ENCODE results near the gene EMC6. TPM values are rescaled to one million over a fixed set of nuclear protein-coding genes. Genes with fewer than 3 reads are reported as not detected.
A peak's percentile ranks its signal among the peaks of the same experiment; 100 is the strongest.

EMC6 gene
- polyA plus RNA-seq, 12 donors = 25.5 to 93.0 (median 30.8) TPM; not detected in 1

DNA sequence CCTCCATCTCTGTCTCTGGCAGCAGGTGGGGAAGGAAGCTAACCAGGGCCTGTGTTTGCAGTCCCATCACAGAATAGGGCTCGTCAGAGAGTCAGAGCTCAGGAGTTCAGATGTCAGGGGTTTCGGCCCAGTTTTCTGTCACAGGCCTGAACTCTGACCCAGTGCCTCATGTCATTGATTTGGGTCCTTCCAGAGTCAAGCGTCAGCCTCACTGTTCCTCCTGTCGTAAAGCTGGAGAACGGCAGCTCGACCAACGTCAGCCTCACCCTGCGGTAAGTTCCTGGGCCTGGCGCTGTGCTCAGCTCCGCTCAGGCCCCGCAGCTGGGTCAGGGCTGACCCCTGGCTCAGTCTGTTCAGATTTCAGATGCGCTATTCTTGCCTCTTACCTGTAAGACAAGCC, 21.4 kb upstream of the EMC6 start:
- DNase-seq = no peak

DNA sequence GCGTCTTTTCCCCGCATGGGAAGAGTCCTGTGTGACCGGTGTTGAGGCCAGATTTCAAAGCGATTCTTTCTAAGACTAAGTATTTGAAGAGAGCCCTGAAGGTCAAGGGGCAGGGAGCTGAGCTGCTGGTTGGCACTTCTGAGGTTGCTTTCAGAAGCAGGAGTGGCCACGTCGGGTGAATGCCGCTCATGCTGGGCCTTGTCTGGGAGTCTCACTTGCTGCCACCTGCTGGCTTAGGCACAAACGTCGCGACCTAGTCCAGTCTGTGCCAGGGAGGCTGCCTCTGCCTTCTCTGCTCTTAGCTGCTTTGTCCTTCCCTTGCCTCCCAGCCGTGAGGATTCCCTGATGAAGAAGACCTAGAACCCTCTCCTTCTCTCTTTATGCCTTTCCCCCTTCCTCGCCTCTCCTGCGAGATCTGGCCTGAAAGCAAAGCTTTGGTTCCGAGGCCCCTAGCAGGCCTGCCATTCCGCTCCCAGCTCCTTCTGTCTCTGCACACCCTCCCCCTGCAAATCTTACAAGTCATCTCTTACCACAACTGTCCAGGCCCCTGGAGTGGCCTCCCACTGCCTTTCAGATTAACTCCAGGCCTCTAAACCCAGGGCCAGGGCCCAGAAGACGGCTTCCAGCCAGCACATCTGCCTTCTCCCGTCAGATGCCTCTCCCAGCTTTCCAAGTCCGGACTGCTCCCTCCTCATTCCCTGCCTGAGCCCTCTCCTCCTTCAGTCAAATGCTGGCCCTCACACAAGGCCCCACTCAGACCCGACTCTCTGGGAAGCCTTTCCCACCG, 20.6 kb upstream of the EMC6 start:
- peak; percentile 57 for DNase-seq

DNA sequence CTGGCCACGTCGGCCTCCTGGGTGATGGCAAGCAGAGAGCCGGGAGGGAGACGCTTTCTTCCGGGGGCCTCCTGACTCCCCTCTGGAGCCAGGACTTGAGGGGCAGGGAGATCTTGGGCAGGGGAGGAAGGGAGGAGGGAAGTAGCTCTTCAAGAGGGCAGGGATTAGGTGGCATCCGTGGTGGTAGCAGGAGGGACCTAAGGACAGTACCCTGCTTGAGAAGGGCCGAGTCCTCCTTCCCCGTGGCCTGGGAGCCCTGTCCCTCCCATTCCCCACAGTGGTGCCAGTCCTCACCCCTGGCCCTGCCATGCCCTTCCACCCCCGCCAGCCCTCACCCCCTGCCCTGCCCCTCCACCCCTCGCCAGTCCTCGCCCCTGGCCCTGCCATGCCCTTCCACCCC, 12.8 kb upstream of the EMC6 start:
- DNase-seq = no peak

DNA sequence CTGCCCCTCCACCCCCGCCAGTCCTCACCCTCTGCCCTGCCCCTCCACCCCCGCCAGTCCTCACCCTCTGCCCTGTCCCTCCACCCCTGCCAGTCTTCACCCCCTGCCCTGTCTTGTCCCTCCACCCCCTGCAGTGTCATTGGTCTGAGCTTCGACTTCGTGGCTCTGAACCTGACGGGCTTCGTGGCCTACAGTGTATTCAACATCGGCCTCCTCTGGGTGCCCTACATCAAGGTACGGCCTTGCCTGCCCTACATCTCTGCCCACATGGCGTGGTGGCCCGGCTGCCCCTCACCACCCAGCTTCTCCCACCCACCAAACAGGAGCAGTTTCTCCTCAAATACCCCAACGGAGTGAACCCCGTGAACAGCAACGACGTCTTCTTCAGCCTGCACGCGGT, 12.3 kb upstream of the EMC6 start:
- no peak for DNase-seq

DNA sequence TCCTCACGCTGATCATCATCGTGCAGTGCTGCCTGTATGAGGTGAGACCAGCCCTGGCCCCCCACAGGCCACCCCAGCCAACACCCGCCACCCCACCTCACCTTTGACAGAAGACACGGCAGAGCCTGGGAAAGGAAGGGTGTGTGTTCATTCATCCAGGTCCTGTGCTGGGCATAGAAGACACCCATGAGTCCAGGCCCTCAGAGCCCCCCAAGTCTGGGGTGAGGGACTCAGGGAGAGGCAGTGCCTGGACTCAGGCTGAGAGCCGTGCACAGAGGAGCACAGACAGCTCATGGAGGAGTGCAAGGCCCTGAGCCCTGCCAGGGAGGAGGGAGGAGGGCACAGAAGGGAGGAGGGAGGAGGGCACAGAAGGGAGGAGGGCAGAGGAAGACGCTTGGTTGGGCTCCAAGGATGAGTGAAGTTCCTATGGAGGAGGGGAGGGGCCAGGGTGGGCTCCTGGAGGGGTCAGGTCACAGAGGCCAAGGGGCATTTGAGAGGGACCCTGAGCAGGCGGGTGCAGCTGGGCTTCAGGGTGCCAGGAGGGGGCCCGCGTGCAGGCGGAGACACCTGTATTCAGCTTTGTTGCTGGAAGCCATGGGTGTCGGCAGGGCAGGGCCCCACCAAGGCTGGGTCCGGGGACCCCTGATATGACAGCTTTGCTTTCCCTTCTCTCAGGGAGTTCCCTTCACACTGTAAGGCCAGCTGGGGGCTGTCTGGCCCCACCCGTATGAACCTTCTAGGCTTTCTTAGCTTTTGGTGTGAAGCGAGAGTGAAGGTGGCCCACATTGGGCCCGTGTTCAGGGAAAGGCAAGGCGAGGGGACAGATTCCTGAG, 11.6 kb upstream of the EMC6 start:
- DNase-seq = no peak

DNA sequence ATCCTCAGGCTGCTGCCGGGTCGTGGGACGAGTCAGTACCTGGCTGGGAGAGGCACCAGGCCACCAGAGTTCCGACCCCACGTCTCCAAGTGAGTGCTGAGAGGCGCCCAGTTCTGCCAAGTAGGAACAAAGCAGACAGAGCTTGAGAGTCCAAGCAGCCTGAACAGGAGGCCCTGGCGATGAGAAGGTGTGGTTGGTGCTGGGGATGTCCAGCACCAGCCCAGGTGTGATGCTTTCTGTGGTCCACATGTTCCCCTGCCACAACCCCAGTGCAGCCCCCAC, 11.1 kb upstream of the EMC6 start:
- no peak for DNase-seq

DNA sequence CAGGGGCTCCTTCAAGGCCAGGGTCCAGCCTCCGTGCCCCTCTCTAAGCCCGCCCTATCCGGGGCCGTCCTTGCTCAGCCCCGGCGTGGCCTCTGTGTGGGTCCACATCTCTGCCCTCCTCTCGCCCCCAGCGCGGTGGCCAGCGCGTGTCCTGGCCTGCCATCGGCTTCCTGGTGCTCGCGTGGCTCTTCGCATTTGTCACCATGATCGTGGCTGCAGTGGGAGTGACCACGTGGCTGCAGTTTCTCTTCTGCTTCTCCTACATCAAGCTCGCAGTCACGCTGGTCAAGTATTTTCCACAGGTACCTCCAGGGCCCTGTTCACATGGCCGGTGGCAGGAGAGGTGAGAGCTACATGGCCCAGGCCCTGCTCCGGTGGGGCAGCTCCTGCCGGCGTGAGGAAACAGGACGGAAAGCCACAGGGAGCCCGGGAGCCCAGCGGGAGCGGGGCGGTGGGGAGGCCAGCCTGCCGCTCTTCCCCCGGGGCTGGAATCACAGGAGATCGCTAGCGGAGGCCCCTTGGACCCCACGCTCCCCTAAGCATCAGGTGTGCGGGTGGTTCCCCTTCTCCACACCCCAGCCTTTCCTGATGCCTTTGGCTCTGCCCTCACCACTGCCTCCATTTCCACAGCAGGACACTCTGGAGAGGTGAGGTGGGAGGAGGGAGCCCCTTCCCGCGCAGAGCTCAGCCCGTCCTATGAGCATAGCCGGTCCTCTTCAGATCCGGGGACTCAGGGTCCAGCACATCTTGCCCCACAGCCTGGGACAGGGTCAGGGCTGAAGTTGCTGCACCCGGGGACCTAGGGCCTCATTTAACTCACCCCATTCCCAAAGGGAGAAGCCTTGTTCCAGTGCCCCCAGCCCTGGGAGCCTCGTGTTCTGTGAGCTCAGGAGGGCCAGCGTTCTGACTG, 10.5 kb upstream of the EMC6 start:
- DNase-seq = no peak

DNA sequence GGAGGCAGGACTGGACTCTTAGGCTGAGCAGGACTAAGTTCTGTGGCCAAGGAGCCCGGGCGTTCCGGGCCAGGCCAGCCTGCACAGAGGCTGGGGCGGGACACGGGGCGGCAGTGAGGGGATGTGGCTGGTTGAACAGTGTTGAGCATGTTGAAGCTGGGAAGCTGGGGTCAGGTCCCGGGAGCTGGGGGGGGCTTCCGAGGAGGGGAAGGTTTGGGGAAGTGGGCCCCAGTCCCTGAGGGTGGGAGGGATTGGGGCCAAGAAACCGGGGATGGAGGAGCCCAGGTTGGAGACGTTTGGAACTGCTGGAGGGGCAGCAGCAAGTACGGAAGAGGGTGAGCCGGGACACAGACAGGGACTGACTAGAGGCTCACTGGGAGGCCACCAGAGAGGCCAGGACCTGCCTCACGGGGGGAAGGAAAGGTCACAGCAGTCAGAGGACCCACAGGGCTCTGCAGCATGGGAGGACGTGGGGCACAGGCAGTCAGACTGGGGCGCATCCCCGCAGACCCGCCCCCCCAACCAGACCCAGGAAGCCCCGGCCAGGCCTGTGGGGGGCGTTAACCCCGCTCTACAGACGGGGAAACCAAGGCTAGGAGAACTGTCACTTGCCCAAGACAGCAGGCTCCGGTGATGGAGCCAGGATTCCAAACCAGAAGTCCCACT, 9.7 kb upstream of the EMC6 start:
- DNase-seq = no peak

DNA sequence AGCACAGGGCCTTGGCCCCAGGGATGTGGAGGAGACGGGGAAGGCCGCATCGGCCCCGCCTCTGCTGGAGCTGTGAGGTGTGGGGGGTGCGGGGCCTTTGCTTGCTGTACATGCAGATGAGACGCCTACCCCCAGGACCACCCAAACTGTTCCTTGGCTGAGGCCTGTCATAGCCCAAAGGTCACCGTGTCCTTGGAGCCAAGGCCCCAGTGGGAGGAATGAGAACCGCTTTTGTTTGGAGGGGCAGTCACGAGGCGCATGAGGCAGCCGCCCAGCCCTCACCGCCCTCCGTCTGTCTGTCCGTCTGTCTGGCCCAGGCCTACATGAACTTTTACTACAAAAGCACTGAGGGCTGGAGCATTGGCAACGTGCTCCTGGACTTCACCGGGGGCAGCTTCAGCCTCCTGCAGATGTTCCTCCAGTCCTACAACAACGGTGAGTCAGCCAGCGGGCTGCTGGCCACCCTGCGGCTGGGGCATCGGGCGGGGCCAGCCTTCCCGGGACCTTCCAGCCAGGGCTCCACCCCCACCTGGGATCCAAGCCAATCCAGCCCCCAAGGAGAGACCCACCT, 9.0 kb upstream of the EMC6 start:
- peak; percentile 53 for DNase-seq

DNA sequence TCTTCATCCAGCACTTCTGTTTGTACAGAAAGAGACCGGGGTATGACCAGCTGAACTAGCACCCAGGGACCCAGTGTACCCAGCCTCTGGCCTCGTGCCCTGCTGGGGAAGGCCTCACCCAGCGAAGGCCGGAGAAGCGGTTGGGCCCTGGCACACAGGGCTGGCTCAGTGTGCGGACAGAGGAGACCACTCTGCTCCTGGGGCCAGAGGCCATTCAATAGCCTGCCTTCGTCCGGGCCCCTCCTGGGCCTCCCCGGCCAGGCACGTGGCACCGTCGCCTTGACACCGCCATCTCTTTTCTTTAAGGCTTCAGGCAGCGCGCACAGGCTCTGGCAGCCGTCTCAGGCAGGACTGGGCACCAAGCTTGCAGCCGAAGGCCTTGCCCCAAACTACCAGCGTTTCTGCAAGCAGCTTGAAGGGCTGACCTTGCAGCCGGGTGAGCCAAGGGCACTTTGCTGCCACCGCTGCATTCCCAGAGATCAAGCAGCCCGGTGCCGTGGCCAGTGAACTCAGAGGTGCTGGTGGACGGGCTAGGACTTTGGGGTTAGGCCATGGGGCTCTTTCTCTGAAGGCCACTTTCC, 8.2 kb upstream of the EMC6 start:
- DNase-seq = no peak

DNA sequence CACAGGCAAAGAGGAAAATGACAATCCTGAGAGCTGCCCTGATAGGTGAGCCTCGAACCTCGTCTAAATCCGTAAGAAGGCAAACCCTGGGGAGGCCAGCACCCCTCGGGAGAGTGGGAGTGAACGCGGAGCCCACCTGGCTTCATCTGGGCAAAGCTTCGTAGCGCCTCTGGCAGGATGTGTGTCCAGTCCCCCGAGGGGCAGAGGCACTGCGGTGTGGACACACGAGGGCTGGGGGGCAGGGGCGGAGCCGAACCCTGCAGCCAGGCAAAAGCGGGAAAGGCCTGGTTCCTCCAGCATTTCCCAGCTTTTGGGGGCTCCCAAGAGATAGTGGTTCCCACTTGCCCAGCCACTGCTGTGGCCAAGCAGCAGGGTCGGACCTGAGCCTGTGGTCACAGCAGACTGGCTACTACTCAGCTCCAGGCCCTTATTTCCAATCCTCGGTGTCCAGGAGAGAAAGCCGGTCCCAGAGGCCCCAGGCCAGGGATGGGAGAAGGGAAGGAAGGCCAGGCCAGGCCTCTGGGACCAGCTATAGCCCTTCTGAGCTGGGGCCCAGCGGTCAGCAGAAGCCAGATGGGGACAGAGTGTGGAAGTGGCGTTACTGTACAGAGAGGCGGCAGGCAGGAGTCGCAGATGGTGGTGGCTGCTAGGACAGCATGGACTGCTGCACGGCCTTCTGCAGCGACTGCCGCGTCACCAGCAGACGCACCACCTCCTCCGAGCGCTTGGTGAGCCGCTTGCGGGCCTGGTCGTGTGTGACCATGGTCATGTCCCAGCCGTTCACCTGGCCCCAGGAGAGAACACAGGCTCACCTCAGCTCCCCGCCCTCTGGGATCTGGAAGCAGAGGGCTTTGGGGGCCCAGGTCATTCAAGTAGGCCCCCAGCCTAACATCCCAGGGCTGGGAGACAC, 5.3 kb upstream of the EMC6 start:
- no peak for DNase-seq

DNA sequence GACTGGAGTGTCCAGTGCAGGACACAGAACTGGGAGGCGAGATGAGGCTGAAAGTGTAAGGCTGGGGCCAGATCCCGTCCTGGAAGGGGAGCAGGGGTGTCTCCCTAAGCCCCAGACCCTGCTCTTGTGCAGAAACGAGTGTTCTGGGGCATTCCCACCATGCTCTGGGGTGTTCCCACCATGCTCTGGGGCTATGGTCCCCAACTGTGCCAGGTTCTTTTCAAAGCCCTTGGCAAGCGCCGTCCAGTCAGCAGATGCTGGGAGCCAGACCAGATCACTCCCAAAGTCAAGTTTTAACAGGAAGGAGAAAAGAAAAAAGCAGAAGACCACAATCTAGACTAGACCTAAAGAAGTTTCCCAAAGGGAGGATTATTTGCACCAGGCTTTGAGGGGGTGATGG, 2.8 kb upstream of the EMC6 start:
- DNase-seq = no peak

DNA sequence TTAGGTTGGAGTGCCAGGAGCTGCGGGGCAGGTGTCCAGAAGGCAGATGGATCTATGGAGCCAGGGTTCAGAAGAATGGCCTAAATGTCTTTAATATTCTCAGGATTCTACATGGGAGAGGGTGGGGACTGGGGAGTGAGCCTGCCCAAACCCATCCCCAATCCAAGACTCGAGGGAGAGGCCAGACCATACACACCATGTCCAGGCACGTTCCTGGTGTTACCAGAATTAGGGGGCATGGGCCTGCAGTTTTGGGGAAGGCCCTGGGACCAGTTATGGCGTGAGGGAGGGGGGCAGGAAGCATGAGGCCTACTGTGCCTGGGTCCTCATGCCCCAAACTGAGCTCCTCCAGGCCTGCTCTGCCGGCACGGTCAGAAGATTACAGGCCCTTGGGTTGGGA, 2.1 kb upstream of the EMC6 start:
- no peak for DNase-seq

DNA sequence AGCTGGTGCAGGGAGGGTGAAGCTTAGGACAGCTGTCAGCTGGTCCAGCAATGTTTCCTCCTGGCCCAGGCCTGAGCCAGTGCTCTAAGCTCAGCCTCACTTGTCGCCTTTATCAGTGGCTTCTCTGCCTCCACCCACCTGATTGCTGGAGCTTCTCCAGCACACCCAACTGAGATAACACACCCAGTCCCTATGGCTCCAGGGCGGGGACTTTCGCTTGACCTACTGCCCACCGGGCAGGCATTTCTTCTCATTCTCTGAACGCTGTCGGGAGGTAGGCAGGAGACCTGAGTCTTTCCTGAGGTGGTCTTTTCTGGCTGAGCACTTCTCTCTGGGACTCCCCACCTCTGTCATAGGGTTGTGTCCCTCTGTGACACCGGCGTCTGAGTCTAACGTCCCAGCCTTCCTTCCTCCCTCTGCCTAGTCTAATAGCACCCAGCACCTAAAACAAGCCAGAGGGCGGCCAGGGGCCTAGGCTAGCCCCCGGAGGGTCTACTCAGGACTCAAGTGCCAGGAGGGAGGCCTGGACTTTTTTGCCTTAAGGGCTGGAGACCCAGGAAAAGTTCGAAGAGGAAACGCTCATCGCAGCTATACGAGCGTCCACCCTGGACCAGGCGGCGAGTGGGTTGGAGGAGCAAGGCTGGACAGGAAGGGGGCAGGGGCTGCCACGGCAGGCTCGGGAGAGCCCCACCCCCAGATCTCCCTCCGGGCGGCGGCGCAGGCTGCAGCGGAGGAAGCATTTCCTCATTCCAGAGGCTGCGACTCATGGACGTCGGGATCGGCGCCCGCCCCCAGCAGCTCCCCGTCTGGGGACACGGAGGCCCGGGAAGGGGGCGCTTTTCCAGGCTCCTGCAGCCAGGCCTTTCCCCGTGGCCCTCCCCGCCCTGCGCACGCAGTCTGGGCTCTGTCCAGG, 990 bp upstream of the EMC6 start:
- DNase-seq = peak; percentile 94

DNA sequence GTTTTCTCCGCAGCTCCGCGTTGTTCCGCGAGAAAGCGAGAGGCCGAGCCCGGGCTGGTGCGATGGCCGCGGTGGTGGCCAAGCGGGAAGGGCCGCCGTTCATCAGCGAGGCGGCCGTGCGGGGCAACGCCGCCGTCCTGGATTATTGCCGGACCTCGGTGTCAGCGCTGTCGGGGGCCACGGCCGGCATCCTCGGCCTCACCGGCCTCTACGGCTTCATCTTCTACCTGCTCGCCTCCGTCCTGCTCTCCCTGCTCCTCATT, 404 bp downstream of the EMC6 start:
- no peak for DNase-seq

DNA sequence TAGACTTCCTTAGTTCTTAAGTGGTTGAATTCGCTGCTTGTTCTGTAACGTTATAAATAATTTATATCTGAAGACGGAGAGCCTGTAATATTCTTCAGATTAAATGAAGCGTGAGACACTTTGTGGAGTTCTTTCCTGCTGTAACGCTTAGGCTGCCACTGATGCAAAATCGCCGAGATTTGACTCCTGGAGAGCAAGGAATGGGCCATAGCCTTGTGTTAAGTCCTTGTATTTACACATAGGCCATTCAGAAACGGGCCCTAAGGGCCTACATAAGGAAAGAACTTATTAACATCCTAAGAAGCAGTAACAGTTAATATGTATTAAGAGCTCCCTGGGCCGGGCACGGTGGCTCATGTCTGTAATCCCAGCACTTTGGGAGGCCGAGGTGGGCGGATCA, 936 bp downstream of the EMC6 start:
- no peak for DNase-seq

DNA sequence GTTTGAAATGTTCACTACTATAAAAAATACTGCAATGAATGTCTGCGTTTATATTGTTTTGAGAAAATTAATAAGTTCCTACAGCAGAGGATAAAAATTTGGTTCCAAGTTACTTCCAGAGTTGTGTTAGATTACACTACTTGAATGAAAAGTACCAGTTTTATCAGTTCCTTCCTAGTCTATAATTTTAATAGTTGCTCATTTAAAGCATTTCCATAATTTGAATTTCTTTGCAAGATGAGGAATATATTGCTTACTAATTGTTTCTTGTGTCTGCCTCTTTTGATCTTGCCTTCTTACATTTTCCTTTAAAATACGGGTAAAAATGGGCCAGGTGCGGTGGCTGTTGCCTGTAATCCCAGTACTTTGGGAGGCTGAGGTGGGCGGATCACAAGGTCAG, 4.0 kb downstream of the EMC6 start:
- no peak for DNase-seq

DNA sequence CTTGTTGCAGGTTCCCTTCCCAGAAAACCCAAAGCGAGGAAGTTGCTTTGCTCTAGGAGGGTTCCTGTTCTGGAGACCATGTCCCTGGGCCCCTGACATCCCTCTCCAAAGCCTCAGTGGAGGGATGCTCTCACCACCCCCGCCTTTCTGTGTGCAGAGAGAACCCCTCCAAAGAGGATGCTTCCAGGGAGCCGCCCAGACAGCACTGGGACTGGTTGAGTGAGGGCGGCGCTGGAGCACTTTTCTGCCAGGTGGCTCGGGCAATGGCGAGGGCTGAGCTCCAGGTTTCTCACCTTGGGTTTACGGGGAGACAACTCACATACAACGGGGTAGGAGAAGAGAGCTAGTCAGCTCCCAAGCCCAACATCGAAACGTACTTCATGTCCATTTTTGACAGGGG, 7.3 kb downstream of the EMC6 start:
- no peak for DNase-seq

DNA sequence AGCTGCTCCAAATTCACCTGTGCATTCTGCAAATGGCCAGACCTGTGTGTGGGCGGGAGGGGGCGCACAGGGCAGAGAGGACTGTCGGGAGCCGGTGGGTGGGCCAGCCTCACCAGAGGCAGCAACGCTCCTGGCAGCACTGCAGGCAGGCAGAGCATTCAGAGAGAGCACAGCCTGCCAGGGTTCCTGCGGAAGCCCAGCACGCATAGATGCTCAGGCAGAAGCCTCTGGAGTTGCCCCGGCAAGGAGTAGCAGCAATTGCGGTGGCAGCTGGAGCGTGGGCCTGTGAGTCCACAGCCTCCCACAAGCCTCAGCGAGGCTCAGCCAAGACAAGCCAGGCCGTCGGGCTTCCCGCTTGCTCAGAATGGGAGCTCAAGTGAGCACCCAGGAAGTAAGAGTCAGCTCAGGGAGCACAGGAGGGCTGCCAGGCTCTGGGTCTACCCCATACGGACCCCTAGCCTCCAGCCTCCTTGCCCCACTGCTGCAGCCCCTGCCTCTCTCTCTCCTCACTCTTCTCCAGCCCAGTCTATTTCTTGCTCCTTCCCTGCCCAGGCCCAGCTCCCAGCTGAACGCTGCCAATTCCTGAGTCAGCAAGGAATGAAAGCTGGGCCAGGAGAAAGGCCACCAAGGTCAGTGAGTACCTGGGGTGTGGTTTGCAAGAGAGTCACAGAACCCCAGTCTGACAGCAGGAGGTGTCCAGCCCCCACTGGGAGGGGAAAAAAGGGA, 9.6 kb downstream of the EMC6 start:
- DNase-seq = no peak
